Left kidney (tissue), 2 donors: ENCODE measurements around the gene CDC42BPB. TPM values are rescaled to one million over a fixed set of nuclear protein-coding genes. Genes with fewer than 3 reads are reported as not detected.
"Not testable (repeated sequence)": the region's sequence is repeated elsewhere in the genome, so short reads cannot be mapped to it uniquely, and the experiment has no call there.

ENCODE experiments used
- DNase-seq: peaks from one replicate; pipeline ENCODE4 v3.0.0-alpha.2; 2013
- polyA plus RNA-seq: library from polyadenylated mRNA; unstranded; fragments of 120-200 nt; gene quantifications from one replicate; pipeline ENCODE4 v1.2.1, GENCODE V29; 2013; ENCODE audit not compliant: insufficient read length

The CDC42BPB gene
- polyA plus RNA-seq, 1 donor = 88.6 TPM

DNA sequence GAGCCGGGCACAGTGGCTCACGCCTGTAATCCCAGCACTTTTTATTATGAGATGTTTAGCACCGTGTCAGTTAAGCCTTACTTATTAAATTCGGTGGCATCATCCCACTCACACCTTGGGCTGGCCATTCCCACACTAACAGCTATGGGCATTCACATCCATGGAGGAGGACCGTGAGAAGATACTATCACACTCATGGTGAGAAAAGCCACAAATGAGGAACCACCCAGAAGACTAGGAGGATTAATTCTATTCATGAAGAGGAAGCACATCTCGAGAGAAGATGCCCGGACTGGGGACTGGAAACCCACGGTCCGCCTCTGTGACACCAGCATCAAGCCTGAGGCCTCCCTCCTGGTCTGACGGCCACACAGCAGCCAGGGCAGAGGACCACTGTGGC, 4.9 kb downstream of the CDC42BPB start:
- DNase-seq = no peak

DNA sequence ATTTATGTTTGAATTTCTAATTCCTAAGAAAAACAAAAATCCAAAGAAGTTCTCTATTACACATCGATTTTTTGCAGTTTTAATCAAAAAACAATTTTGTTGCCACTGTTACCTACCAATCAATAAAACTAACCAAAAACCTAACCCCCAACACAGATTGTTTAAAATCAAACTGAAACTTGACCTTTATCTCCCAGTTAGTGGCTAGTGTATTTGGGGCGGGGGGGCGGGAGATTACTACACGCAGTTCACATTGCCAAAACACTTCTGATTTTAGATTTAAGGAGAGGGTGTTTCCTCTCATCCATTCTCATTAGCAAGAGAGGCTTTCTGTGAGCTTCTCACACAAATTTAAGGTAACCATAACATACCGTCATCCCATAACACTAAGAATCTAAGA, 6.4 kb downstream of the CDC42BPB start:
- no peak for DNase-seq

DNA sequence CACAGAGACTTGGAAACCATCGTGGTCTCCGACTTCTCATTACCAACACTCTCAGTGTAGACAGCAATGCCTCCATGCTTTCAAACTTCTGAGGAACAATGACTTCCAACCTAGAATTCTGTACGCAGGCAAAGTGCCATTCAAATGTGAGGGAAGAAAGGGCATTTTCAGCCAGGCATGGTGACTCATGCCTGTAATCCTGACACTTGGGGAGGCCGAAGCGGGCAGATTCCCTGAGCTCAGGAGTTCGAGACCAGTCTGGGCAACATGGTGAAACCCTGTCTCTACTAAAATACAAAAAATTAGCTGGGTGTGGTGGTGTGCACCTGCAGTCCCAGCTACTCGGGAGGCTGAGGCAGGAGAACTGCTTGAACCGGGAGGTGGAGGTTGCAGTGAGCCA, 9.9 kb downstream of the CDC42BPB start:
- DNase-seq = not testable (repeated sequence)

DNA sequence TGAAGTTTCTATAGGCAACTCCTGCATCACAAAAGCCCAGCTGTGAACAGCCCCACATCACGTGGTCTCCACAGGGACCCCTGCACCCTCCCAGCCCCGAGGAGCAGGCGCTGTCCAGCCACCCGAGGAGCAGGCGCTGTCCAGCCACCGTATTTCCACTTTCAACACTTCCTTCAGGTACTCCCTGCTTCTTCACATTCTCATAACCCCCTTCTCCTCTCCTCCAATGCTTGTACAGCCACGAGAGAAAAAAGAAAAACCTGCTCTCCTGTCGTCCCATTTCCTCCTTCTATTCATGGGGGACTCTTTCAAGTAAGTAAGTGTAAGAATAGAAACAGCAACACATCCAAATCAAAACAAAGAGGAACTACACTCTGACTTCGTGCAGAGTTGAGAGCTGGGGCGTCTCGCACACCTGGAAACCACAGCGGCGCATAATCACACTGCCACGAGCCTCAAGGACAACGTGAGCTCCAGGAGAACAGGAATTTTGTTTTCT, 11.9 kb downstream of the CDC42BPB start:
- DNase-seq = no peak

DNA sequence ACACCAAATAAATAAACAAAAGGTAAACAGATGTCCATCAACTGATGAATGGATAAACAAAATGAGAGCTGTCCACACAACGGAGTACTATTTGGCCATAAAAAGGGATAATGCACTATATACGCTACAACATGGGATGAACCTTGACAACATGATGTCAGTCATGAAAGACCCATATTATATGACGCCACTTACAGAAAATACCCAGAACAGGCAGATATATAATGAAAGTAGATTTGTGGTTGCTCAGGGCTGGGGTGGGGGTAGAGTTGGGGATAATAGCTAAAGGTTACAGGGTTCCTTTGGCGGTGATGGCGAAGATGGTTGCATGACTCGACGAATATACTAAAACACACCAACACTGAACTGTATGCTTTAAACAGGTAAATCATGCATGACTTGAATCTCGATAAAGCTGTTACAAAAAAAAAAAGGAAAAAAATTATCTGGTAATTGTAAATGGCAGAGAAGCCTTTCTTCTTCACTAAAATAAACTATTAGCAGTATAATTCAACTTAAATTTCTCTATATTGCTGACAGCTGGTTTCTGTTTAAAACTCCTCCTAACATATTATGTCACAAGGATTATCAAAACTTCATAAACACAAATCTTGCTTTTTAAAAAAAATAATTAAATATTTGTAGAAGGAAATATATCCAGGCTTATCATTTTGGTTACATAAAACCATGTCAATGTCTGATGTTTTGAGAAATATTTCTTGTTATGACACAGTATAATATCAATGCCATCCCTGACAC, 13.9 kb downstream of the CDC42BPB start:
- DNase-seq = no peak

DNA sequence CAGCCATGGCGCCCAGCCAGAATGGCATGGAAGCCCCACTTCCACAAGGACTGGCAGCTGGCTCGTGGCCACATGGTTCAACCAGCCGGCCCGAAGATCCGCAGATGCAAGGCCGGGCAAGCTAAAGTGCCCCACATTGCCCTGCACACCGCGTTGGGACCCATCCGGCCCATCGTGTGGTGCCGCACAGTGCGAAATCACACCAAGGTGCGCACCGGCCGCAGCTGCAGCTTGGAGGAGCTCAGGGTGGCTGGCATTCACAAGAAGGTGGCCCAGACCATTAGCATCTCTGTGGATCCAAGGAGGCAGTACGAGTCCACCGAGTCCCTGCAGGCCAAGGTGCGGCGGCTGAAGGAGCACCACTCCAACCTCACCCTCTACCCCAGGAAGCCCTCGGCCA, 15.9 kb downstream of the CDC42BPB start:
- DNase-seq = no peak

DNA sequence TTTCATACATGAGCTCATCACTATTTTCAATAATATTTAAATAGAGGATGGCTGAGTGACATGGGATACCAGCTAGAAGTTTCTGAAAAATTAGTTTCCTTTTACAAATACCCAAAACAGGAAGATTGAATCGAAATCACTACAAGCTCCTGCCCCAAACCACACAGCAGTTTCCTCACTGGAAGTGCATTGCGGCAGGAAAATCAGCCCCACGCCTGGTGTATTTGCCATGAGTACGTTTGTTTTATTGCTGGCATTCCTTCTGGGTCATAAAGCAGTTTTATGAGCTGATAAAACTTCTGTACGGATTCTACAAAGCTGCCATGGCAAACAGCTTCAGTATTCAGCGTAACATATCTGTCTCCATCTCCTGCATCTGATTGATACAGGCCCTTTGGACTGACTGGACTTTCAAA, 23.7 kb downstream of the CDC42BPB start:
- DNase-seq = no peak

DNA sequence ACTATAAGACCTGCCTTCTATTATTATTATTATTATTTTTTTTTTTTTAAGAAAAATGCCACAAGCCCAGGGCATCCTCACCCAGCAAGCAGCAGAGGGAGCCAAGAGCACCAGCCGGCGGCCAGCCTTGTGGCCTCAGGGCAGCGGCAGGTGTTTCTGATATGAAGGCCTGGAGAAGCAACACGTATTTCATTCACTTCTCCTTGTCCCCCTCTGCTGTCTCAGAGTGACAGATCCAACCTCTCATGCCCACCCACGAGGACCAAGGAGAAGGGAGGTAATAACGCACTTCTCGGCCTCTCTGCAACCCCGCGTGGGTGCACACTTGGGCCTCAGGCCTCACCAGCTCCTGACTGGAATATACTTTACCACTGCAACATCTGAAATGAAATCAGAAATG, 25.4 kb downstream of the CDC42BPB start:
- no peak for DNase-seq

DNA sequence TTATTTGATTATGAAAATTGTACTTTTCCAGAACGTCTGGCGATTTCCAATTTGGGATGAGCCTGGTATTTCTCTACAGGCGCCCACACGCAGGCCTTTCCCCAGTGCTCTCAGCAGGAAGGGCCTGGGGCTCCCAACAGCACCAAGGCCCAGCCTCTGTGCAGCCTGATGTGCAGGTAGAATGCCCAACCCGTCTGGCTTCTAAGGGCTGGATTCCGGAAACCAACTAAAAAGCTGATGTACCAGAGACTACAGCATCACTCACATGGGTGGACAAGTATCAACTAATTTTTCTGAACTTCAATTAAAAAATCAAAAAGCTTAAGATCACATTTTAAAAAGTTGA, 25.8 kb downstream of the CDC42BPB start:
- DNase-seq = no peak

DNA sequence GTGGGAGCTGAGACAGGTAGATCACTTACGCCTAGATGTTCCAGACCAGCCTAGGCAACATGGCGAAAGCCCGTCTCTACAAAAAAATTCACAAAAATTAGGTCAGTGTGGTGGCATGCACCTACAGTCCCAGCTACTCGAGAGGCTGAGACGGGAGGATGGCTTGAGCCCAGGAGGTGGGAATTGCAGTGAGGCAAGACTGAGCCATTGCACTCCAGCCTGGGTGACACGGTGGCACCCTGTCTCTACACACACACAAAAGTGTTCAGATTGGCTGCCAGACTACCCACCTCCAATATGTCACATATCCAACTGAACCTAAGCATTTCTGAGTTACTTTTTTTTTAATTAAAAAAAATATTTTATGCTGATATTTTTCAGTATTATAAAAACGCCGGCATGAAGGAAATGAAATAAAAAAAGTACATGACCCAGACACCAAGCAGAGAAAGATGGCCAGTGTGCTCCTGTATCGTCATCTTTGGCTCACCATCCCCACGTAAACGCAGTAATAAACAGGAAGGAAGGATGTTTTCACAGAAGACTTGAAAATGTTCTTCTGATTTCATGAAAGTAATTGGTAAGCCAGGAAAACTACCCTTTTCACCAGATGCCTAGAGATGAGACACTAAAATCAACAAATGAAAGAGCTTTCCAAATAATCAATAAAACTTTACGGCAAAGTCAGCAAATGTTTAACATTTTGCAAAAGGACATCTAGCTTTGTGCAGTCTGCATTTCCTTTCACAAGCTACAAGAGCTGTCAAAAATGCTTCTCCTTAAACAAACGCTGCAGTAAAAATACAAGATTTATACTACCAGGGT, 26.4 kb downstream of the CDC42BPB start:
- DNase-seq = no peak

DNA sequence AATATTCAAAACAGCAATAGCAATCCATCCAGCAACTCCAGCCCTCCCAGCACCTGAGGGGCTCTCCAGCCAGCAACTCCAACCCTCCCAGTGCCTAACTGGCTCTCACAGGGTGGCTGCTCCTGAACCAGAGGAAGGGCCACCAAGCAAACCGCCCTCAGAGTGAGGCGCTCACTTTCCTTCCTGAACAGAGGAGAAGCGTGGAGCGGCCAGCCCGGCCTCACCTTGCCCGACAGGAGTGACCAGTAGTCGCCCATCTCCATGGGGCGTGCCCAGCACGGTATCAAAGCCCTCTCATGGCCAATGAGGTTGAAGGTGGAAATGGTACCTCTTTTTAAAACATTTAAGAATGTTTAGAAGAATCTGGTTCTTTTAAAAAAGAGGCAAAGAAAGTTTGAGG, 27.4 kb downstream of the CDC42BPB start:
- DNase-seq = no peak

DNA sequence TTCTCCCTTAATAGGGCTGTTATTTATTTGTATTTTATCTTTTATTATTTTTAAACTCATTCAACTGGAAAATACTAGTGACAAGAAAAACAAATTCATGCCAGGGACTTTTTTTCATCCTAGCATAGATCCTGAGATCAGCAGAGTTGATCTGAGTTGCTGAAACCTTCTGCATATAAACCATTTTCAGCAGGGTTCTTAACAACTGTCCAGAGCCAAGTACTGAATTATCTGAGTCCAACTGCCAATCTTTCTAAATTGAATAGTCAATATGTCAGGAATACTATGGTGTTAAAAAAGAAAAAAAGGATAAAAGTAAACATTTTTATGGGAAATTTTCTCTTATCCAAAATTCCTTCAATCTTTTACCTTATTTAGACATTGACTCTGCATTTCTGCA, 28.6 kb downstream of the CDC42BPB start:
- DNase-seq = no peak

DNA sequence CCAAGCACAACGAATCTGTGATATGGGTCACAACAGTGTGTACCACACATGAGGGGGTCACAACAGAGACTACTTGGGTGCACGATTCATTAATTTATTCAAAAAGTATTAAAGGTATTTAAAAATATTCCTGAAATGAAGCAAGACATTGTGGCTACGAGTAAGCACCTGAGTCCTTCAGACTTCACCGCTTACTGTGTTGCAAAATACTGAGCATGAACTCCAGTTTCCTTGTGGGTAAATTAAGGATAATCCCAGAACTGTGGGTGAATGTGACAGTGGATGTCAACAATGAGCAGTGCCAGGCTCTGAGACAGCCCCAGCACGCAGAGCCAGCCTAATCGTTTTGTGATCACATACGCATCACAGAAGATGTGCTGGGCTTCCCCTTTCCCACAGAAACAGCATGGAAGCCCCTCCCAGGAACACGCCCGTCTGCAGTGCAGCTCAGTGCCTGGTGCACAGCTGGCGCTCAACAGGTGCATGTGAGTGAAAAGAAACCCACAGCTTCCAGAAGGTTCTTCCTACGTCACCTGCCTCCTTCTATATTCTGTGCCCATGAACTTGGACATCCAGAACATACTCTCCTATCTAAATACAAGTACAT, 29.1 kb downstream of the CDC42BPB start:
- DNase-seq = no peak

DNA sequence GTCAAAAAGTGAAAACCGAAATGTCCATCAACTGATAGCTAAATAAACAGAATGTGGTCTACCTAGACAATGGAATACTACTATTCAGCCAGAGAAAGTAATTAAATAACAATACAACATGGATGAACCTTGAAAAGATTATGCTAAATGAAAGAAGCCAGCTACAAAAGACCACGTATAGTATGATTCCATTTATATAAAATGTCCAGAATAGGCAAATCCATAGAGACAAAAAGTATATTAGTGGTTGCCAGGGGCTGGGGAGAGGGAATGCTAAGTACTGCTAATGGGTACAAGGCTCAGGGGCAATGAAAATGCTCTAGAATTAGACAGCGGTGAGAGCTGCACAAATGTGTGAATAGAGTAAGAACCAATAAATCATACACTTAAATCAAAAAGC, 29.9 kb downstream of the CDC42BPB start:
- no peak for DNase-seq

DNA sequence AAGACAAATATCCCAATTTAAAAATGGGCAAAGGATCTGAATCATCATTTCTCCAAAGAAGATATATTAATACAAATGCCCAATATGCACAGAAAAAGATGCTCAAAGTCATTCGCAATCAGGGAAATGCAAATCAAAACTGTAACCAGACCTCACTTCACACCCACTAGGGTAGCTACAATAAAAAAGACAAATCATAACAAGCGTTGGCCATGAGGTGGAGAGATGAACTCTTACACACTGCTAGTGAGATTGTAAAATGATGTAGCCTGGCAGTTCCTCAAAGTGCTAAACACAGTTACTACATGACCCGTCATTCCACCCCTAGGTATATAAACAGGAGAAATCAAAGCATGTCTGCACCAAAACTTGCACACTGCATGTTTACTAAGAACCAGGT, 30.4 kb downstream of the CDC42BPB start:
- DNase-seq = no peak

DNA sequence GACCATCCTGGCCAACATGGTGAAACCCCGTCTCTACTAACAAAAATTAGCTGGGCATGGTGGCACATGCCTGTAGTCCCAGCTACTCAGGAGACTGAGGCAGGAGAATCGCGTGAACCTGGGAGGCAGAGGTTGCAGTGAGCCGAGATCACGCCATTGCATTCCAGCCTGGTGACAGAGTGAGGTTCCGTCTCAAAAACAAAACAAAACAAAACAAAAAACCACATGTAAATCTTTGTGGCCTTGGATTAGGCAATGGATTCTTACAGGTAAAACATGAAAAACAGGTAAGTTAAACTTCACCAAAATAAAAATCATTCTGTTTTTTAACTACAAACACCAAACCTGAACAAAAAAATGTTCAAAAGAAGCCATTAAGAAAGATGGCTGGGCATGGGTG, 31.2 kb downstream of the CDC42BPB start:
- DNase-seq = not testable (repeated sequence)

DNA sequence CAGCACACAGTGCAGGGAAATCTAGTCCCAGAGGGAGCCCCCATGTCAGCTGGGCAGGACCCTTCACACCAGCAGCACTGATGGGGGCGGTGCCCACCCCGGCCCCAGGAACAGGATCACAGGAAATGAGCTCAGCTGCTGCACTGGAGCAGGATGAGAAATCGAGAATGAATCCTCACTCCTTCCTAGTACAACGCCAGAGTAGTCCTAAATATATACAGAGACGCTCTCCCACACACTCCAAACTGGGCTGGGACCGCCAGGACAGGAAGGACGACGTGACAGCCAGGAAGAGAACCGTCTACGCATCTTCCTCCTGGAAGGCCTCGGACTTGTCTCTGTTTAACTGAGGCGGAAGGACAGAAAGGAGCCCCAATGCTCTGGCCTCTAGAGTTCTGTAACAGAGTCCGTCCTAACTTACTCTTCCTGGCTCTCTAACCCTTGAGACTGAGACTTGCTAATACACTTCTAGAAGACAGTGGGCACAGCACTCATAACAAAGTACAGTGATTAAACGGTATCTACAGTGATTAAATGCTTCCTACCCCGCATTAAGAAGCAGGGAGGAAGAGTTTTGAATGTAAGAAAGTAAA, 33.4 kb downstream of the CDC42BPB start:
- no peak for DNase-seq

DNA sequence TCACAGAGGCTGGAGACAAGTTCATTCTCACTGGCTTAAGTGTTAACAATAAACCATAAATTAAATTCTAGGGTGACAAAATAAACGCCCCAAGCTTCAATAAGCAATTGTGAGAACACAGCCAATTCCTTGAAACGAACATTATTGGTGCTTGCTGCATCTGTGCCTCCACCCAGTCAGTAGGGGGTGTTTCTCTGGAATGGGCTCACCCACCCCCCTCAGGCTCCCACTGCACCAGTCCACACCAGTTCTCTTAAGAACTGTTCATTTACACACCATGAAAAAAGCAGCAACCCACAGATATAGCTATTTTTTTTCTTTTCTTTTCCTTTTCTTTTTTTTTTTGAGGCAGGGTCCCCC, 34.7 kb downstream of the CDC42BPB start:
- DNase-seq = no peak

DNA sequence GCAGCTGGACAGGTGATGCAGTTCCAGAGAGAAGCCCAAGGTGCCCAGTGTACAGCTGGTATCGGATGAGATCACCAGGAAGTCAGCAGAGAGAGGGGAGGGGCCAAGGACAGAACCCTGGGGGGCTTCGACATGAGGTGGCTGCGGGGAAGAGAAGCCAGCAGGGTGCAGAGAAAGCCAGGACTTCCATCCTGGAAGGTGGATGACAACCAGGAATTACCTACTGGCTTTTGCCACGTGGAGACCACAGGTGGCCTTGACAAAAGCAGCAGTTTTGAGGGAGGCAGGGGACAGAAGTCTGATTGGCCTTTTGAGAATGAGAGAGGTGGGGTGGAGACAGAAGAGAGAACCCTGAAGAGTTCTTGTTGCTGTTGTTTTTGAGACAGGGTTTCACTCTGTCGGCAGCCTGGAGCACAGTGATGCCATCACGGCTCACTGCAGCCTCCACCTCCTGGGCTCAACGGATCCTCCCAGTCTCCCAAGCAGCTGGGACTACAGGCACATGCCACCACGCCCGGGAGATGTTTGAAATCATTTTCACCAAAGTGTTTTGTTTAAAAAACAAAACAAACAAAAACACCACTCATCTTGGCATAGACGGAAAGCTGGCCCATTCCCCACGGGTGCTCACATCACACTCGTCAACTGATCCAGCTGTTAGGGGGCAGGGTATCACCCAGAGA, 35.2 kb downstream of the CDC42BPB start:
- no peak for DNase-seq

DNA sequence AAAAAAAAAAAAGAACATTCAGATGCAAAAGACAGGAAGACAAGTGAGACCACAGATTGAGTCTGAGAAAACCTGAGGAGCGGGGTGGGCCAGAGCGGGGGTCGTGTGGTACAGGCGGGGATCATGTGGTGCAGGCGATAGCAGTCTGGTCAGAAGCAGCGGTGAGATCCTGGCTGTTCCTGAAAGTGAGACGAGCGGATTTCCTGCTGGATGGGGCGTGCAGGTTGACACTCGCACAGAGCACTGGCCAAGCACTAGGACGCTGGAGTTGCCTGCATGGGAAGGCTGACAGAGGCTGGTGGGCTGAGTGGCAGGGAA, 35.7 kb downstream of the CDC42BPB start:
- DNase-seq = no peak

DNA sequence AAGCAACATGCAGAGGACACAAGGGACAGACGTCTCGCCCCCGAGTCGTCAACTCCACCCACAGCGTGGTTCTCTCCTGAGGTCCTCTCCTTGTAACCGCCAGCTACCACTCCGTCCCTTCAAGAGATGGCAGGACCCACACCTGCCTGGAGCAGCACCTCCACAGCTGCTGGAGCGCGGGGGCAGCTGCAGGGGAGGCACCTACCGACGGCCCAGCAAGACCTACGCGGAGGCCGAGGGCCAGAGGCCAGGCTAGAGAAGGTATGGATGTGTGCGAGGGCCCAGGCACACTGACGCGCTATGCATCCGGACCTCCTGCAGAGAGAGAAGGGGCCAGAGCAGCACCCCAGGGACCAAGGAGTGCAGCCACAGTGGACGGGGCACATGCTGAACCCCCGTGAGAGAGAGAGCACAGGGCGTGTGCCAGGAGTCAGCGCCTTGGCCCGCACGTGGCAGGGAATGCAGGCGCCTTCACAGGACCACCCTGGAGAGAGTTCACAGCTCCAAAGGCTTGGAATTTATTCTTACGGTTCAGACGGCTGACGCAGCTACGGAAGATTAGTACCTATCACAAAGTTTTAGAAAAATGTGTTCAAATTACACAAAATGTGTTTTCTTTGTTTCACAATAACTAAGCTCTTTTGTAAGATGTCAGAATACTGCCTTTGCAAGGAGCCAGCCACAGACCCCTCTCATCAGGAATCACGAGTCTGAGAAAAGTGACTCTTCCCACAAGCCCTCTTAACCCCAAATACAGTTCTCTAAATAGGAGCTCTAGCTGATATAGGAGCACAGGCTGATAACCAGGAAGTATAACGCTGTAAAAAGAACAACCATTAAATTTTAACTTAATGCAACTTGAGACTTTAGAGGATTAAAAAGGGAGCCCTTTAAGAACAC, 36.8 kb downstream of the CDC42BPB start:
- no peak for DNase-seq
